HPDE6-E6E7 (cell line): ENCODE measurements around the gene SIAH3.
A peak's percentile ranks its signal among the peaks of the same experiment; 100 is the strongest.
"Not testable (repeated sequence)": the region's sequence is repeated elsewhere in the genome, so short reads cannot be mapped to it uniquely, and the experiment has no call there.

Source experiments
- DNase-seq: peaks from one replicate; pipeline ENCODE4 v3.0.0; 2011; ENCODE audit warnings: missing footprints; ENCODE audit errors: extremely low spot score

Gene SIAH3

DNA sequence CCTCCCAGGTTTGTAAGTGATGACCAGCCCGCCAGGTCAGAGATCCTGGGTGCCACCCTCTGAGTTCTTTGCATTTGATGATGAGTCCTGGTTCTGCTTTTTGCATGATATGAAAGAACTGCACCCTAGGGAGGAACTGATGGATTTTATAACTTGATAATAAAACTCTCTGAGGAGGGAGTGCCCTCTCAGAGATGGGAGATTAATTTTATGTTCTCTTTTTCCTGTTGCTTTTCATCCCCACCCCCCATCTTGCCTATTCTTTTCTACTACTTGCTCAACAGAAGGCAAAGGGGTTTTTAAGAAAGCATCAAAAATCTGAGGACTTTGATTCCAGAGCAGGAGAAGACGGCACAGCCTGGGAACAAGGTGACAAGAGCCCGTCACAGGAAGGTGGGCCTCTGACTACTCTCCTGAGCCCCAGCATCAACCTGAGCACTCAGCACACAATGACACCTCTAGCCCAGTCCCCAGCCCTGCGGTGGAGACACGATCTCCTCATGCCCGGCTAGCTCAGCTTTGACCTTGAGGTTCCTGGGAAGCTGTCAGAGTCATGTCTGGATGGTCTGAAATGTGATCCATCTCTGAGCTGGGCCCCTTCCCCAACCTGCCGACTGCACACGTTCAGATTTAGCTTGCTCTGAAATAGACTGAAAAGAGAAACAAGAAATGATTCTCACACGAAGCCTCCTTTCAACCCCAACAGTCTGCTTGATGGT is 69.1 kb downstream of the SIAH3 start:
- no peak for DNase-seq

DNA sequence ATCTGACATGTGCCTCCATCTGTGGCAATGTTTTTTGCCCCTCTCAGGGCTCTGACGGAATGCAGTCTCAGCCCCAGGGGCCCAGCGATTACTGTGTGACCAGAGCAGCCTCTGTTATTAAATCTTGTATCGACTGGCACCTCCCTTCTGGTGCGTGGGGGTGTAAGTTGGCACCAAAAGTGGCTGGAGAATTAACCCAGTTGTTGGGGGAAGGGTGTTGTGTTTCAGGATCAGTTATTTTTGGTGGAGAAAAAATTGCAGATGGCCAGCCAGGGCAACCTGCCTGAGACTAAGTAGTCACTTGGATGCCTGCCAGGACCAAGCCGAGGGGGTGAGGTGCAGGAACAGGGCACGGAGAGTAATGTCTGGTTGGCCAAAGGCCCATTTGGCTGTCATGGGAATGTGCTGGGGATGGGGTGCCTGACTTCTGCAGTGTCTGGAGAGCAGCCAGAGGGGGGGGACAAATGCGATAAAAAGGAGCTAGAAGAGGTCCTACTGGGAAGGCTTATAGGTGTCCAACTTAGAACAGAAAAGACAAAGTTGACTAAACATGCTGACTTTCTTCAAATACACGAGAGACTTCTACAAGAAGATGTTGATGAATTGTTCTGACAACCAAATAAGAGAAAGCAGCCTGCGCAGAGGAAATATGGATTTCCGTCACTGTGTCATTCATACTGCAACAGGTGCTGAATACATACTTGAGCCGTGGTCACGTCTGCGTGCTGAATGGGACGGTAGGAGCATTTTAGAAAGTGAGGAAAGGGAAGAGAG is 69.8 kb downstream of the SIAH3 start:
- DNase-seq: no peak

DNA sequence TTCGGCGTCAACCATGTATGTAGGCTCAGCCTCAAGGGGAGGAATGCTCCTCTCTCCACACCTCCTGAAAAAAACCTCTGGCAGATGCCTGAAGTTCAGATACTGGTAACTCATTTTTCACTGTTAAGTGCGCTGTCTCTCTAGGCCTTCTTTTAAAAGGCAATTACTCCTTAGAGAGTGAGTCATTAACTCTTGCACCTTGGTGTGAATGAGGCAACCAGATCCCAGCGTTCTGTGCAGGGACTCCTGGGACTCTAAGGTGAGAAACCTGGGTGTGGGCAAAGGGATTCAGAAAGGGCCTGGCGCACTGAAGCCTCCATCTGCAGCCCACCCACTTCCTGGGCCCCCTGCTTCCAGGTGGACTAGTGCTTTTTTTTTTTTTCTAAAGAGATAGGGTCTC is 71.7 kb downstream of the SIAH3 start:
- no peak for DNase-seq

DNA sequence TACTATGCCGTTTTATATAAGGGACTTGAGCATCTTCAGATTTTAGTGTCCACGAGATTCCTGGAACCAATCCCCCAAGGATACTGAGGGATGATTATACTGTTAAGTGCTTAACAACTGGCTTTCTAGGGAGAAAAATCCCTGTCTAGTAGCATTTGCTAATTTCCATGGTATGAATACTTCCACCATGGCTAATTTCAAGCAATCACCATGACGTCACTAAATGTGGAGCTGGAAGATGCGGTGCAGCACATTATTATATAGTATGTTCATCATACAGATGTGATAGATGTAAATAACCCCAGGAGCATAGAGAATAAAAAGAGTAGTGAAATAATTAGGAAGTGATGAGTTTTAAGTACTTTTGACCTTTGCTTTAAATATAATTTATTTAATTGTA is 72.7 kb downstream of the SIAH3 start:
- no peak for DNase-seq

DNA sequence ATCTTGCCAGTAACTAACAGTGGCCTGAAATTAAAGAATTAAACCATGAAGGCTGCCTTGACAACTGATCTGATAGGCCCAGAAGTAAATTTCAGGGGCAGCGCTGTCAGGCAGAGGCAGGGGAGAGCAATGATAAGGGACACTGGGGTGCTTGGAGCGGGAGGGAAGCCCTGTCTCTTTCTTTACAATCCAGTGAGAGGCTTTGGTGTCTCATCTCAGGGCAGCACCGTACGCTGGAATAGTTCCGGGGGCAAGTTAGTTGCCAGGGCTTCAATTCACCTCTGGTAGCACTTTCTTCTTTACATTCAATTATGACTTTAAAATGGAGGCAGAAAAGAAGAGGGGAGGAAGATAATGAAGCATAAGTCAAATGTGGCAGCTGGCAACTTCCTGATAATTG is 74.8 kb downstream of the SIAH3 start:
- DNase-seq: no peak

DNA sequence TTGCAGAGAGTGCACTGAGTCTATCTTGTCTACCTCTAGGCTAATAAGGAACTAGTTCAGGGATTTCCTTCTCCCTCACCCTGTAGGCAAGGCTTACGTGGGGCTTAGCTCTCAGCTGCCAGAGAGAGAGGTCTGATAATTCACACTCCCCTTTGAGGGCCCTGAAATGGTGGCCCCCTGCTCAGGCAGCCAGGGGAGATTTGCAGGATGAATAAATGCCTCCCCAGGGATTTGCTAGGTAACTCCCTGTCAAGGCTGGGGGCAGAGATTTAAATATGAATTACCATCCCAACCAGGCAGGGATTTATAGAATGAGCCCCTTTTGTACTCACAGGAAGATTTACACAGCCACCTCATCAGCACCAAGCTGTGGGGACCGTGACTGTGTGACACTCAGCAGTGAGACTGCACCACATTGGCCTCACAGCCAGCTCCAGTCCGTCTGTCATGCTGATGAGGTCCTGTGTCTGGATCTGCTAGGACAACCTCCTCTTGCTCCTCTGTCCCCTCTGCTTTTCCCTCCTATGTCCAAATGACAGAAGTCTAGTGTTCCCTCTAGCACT is 76.1 kb downstream of the SIAH3 start:
- DNase-seq: no peak

DNA sequence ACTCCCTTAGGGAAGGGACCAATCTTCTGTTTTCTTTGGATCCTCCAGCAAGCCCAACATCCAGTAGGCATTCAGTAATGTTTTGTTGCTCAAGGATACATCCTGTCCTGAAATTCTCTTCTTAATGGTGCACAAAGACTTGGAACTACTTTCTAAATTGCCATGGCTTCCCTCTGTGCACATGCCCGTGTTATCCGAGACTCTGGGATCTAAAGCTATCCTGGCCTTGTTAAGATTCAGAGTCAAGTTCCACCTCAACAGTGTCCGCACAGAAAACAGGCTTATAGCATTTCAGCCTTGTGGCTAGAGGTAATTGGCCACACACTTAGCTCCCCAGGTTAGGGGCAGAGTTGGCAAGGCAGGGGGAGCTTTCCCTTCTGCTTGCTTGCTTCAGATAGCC is 77.6 kb downstream of the SIAH3 start:
- DNase-seq: no peak

DNA sequence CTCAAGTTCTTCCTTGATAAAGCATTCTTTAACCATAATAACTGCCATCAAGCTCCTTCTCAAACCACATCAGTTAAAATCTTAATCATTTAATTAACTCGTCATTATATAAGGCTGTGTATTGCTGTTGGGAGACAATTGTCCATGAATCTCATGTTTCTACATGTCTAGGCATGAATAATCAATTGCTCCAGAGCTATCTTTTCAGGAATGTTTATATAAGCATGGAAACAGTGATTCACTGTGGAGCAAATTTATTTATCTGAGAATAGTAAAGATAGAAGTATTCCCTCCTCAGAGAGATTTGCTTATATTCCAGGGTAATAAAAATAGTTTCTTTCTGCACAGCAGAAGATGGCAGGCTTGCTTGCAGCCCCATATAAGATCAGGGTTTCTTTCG is 78.3 kb downstream of the SIAH3 start:
- DNase-seq: peak; percentile 1

DNA sequence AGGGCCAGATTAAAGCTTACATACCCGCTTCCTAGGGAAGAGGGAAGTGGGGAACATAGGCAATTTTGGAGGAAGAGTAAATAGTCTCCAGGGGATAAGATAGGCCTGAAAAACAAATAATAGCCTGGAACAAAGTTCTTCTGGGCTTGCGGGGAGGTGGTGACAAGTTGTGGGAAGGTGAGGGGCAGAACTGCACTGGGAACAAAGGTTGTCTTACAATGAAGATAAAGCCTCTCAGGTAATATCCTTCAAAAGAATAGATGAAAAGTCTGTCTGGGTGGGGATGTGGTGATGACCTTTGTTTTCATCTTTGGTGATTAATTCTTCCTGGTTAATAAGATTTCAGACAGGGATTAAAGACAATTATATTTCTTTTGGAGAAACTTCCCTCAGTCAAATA is 80.7 kb downstream of the SIAH3 start:
- DNase-seq: no peak

DNA sequence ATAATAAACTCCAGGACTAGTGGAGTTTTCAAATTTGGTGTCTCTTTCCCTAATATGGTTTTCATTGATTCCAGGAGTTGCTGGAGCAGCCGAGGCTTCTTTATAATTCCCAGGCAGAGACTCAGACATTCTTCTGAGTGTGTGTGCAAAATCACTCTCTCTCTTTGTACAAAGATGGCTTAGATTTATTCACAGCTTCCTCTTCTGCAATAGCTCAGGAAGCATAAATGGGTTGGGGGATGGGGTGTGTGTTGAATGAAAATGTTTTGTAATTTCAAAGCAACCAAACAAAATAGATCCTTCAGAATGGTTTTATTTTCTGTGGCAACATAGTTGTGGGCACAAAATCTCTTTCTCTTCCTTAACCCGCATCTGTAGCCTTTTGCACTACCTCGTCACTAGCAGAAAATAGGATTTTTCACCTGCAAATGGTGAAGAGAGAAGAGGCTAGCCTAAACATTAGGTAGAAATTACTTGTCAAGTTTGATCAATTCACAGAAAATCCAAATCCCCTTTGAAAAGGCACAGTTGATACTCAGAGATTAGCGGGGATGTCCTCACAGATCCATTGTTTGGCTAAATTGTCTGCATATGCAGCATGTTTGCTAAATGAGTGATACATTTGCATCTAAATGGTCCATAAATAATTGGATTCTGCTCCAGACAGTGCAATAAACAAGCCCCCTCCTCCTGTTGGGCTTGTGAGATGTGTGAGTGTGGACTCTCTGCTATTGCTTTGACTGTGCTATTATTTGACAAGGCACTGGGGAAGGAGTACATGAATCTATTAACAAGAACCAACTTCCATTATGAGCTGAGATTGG is 82.7 kb downstream of the SIAH3 start:
- DNase-seq: no peak

DNA sequence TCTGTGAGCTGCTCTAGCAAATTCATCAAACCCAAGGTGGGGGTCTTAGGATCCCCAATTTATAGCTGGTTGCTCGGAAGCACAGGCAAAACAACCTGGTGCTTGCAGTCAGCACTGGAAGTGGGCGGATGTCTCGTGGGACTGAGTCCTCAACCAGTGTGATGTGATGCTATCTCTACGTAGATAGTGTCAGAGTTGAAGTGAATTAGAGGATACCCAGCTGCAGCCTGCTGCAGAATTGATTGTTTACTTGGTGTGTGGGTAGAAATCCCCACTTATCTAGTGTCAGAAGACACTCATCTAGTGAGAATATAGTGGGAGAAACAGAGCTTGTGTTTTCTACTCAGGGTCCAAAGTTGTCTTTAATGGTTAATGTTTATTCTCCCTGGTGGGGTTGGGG is 86.1 kb downstream of the SIAH3 start:
- no peak for DNase-seq

DNA sequence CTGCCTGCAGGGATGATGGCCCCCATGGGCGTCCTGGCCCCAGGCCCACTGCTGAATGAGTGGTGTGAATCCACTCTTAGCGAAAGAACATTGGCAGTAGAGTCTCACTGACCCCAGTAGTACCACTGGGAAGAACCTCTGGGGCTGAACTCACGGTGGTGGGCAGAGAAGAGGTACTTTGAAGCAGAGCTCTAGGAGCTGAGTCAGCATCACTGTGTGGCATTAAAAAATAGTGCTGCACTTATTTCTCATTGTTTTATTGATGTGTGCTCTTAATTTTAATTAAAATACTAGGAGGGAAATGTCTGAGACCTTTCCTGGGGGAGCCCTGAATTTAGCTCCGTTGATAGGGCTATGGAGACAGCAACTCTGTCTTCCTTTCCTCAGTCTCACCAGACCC is 88.1 kb downstream of the SIAH3 start:
- DNase-seq: no peak

DNA sequence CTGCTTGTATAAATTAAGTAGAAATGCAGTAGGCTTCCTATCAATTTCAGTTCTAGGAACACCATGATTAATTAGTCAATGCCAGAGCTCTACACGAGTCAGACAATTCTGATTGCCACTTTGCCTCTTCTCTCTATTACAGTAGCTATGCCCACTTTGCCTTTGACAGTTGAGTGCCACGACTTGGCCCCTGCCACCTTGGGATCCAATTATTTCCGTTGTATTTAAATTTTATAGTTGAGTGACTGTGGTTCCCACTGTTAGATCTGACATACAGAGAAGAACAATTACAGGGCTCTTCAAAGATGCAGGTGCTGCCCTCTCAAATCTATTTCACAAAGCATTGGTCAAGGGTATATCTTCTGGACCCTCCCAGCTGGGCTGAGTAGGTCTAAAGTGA is 94.0 kb downstream of the SIAH3 start:
- DNase-seq: not testable (repeated sequence)

DNA sequence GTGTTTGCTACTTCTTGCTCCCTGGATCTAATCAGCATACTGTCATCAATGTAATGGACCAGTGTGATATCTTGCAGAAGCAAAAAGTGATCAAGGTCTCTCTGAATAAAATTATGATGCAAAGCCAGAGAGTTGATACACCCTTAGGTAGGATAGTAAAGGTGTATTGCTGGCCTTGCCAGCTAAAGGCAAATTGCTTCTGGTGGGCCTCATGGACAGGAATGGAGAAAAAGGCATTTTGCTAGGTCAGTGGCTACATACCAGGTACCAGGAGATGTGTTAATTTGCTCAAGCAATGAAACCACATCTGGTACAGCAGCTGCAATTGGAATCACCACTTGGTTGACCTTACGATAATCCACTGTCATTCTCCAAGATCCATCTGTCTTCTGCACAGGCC is 95.1 kb downstream of the SIAH3 start:
- DNase-seq: not testable (repeated sequence)

DNA sequence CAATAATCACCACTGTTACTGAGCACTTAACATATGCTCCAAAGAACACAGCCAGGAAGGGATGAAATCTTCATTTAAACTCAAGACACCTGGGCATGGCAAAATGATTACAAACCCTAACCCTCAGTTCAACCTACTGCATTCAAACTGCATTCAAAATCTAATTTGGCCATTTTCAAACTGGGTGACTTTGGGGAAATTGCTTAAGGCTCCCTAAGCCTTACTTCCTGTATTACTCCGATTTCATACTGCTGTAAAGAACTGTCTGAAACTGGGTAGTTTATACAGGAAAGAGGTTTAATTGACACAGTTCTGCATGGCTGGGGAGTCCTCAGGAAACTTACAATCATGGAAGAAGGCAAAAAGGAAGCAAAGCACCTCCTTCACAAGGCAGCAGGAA is 99.0 kb downstream of the SIAH3 start:
- no peak for DNase-seq

DNA sequence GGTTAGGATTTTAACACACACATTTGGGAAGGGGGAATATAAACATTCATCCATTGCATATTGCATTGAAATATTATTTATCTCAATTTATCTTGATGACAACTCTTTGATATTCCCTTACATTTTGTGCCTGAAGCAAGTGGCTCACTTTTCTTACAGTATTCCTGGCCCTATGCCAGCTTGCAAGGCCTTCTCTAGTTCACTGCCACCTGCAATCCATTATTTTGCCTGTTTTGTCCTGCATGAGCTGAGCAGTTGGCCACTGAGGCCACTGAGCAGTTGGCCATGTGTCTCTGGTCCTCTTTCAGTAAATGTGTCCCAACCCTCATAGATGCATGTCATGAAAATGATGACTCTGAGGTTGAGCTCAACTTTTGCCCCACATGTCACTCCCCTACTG is 99.7 kb downstream of the SIAH3 start:
- DNase-seq: no peak

DNA sequence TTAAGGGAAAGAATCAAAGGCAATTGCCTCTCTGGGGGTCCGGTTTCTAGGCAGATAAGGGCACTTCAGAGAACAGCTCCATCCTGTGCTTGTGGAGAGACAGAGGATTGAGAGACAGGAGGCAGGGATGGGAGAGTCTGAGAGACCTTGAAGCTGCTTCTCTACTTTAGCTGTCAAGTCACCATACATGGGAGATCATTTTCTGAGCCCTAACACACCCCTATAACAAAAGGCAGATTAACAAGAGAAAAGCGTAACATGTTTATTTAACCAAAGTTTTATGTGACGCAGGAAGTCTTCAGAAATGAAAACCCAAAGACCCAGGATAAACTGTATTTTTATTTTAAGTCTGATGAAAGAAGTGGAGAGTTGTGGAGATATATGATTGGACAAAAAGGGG is 101.0 kb downstream of the SIAH3 start:
- no peak for DNase-seq

DNA sequence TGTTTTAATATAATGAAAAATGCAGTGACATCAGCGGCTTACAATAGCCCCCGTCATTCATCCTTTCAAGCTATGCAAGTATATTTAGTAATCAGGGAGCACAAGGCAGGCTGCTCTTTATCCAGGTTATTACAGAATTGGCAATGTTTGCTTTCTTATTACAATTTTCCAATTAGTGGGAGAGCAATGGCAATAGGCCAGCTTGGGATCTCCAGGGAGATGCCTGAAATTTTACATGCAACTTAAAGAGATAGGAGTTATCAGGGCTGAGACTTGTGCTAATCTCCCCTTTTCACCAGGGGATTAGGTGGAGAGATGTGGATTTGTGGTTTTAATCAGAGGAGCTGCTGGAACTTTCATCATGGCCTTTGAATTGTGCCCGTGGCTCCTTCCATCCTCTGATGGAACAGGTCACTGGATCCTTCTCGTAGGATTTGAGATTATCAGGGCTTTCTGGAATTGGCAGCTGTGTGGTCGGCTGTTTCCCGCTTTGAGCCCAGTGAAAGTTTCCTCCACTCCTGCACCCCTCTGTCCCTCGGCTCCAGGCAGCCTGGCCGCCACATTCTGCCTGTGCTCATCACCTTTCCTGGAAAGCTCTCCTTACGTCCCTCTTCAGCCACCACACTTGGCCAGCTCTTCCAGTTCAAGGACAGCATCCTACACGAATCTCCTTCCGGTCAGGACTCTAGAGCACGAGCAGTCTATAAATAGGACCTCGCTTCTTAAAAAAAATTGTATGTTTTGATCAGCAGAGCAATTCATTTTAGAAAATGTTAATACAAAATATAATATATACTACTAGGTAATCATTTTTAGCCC is 102.4 kb downstream of the SIAH3 start:
- no peak for DNase-seq

DNA sequence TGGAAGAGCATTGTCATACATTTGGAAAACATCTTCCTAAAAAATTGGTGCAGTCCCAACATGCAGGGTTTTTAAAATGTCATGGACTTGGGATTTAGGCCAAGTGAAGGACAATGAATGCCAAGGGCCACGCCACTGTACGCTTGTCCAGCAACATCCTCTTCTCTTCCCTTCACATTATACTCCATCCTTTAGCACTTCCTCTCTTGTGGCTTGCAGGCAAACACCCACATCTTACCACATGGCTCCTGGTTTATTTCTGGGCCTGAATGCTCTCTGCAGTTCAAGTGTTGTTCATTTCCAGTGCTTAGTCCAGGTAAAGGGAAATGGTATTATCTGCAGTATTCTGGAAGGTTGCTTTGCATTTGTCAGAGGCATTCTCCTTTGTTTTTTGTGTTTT is 104.5 kb downstream of the SIAH3 start:
- no peak for DNase-seq

DNA sequence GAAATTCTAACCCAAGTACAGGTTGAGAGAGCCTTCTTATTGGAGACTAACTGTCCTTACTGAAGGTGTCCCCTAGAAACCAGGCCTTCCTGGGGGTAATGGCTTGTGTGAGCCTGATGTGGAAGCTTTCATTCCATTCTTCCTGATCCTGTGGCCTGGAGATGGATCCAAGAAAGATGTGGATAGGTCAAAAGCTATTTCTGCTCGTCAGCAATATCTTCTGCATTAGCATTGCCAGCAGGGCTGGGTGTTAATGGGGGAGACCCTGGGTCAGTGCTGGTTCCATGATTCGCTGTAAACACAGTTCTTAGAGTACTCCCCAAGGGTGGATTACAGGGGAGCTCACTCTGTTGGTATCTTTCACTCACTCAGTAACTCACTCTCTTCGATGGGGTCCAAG is 106.6 kb downstream of the SIAH3 start:
- no peak for DNase-seq

DNA sequence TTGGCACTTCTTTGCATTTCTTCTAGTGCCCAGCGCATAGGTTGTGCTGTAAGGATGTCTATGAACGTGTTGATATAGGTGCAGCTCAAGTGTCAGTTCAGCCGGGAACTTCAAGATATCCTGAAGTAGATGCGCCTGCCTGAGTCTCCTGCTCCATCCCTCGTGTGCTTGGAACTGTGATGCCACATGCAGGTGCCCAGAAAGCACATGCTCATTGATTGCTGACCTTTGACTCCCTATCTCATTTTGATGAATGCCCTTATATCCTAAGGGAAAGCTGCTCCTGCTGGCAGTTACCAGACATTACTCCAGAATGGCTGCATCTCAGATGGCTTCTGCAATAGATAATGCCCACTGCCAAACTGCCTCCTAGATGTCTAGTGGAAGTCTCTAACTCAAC is 108.6 kb downstream of the SIAH3 start:
- DNase-seq: no peak
